Measurements from ENCODE around the gene RASSF10.

RASSF10 gene

GRCh38 chr11:13009921-13010748 is 1.0 kb downstream of the RASSF10 start:
- peak overlapping the region; percentile 66 for H3K4me3 ChIP-seq
- no peak overlapping the region for H3K27ac ChIP-seq
- no peak for TF ChIP-seq CTCF (IDR thresholded peaks at IDR 0.05)
- no peak for DNase-seq (ENCODE audit: low spot score)

- peak overlapping the region; percentile 66 for H3K4me3 ChIP-seq
- no peak overlapping the region for H3K27ac ChIP-seq
- DNase-seq (ENCODE audit: low spot score): no peak
- no peak for TF ChIP-seq CTCF (IDR thresholded peaks at IDR 0.05)
Observed at GRCh38 chr11:13010749-13011465, 1.8 kb downstream of the RASSF10 start.

- H3K4me3 ChIP-seq: no peak overlapping the region
- no peak for DNase-seq (ENCODE audit: low spot score)
- H3K27ac ChIP-seq: no peak overlapping the region
- TF ChIP-seq CTCF (IDR thresholded peaks at IDR 0.05): no peak
Observed at GRCh38 chr11:13011466-13012055, 2.4 kb downstream of the RASSF10 start.

GRCh38 chr11:13012056-13012661 is 3.0 kb downstream of the RASSF10 start:
- no peak for DNase-seq (ENCODE audit: low spot score)
- no peak overlapping the region for H3K4me3 ChIP-seq
- TF ChIP-seq CTCF (IDR thresholded peaks at IDR 0.05): no peak
- no peak overlapping the region for H3K27ac ChIP-seq

- H3K27ac ChIP-seq: no peak overlapping the region
- DNase-seq (ENCODE audit: low spot score): no peak
- no peak overlapping the region for H3K4me3 ChIP-seq
- no peak for TF ChIP-seq CTCF (IDR thresholded peaks at IDR 0.05)
Observed at GRCh38 chr11:13013054-13013488, 4.0 kb downstream of the RASSF10 start.

GRCh38 chr11:13015753-13016152 is 6.6 kb downstream of the RASSF10 start:
- no peak for TF ChIP-seq CTCF (IDR thresholded peaks at IDR 0.05)
- Histone ChIP-seq H3K4me3 (no peak overlapping the region), H3K27ac (no peak overlapping the region)
- no peak for DNase-seq (ENCODE audit: low spot score)

Data from coronary artery (tissue), 2 donors.